GM12892 (cell line): ENCODE data around the gene GOLIM4.

ENCODE experiments used
- POLR2A ChIP-seq: IDR thresholded peaks from 2 replicates; pipeline ENCODE4 v1.6.1; 2011; ENCODE audit warnings: low read depth, low read length, control low read depth
- POLR2AphosphoS5 ChIP-seq: IDR thresholded peaks from 2 replicates; pipeline ENCODE4 v1.6.1; 2011; ENCODE audit warnings: low read depth, low read length, control low read depth
- TAF1 ChIP-seq: IDR thresholded peaks from 2 replicates; pipeline ENCODE4 v1.6.1; 2011; ENCODE audit warnings: low read depth, mild to moderate bottlenecking, control low read depth, low read length, borderline replicate concordance

GRCh38 chr3:168006584-168006983, 89.1 kb downstream of the GOLIM4 start:
- TF ChIP-seq POLR2A (no peak), POLR2AphosphoS5 (no peak), TAF1 (no peak)
